Measurements from ENCODE around the gene FAM222B. TPM values are rescaled to one million over a fixed set of nuclear protein-coding genes. Genes with fewer than 3 reads are reported as not detected.

Gene FAM222B
- polyA plus RNA-seq, 1 experiment: 5.2 TPM

GRCh38 chr17:28887871-28888471 lies 45.4 kb upstream of the FAM222B start:
- no peak overlapping the region for H3K4me3 ChIP-seq (ENCODE audit: low read depth, low read length)
- no peak for DNase-seq (ENCODE audit: low read depth)
- ChIA-PET POLR2A (interaction anchor here (0.6 kb wide), 1 partner anchor 75 kb away, joined by 13 read pairs; no protein-coding TSS in a partner anchor), CTCF (no interaction called here)
- peaks cover 34% of the 10 kb centered on the region for H3K36me3 ChIP-seq (ENCODE audit: control insufficient read depth, insufficient read depth, low read length)
- TF ChIP-seq, protein P1, sequence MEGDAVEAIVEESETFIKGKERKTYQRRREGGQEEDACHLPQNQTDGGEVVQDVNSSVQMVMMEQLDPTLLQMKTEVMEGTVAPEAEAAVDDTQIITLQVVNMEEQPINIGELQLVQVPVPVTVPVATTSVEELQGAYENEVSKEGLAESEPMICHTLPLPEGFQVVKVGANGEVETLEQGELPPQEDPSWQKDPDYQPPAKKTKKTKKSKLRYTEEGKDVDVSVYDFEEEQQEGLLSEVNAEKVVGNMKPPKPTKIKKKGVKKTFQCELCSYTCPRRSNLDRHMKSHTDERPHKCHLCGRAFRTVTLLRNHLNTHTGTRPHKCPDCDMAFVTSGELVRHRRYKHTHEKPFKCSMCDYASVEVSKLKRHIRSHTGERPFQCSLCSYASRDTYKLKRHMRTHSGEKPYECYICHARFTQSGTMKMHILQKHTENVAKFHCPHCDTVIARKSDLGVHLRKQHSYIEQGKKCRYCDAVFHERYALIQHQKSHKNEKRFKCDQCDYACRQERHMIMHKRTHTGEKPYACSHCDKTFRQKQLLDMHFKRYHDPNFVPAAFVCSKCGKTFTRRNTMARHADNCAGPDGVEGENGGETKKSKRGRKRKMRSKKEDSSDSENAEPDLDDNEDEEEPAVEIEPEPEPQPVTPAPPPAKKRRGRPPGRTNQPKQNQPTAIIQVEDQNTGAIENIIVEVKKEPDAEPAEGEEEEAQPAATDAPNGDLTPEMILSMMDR (IDR thresholded peaks at IDR 0.05; ENCODE audit: insufficient read depth, low read depth, low read length): no peak
- no peaks in the 10 kb centered on the region for H3K27me3 ChIP-seq (ENCODE audit: control insufficient read depth, insufficient read depth, low read length)

GRCh38 chr17:28885951-28886350 lies 43.4 kb upstream of the FAM222B start:
- POLR2A ChIA-PET: no interaction called here
- Histone ChIP-seq H3K27me3 (ENCODE audit: control insufficient read depth, insufficient read depth, low read length) (no peaks in the 10 kb centered on the region), H3K4me3 (ENCODE audit: low read depth, low read length) (no peak overlapping the region), H3K36me3 (ENCODE audit: control insufficient read depth, insufficient read depth, low read length) (peaks cover 42% of the 10 kb centered on the region)
- TF ChIP-seq, protein P1 (IDR thresholded peaks at IDR 0.05; ENCODE audit: insufficient read depth, low read depth, low read length): no peak
- CTCF ChIA-PET: interaction anchor here (1.1 to 1.3 kb wide), 2 partner anchors 16 to 159 kb away, joined by 3 read pairs; no protein-coding TSS in a partner anchor
- no peak for DNase-seq (ENCODE audit: low read depth)

DNA sequence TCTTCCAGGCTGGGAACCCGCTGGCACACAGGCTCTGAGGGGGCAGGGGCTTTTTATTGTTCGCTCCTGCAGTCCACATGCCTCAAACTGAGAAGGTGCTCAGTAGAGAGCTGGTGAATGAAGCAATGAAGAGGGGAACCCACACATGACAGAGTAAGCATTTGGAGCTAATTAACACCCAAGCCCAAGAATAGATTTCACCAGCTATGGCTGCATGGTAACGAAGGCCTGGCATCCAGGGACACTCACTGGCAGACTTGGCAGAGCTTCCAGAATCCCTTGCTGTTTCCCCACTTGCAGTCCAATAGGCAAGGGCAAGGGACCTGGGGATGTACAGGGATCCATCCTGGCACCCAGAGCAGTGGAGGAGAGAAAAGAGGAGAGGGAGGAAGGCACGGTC lies 42.8 kb upstream of the FAM222B start:
- TF ChIP-seq, protein P1 (IDR thresholded peaks at IDR 0.05; ENCODE audit: insufficient read depth, low read depth, low read length): no peak
- CTCF ChIA-PET: interaction anchor here (1.1 kb wide), 1 partner anchor 17 kb away, joined by 3 read pairs; no protein-coding TSS in a partner anchor
- Histone ChIP-seq H3K36me3 (ENCODE audit: control insufficient read depth, insufficient read depth, low read length) (peaks cover 47% of the 10 kb centered on the region), H3K27me3 (ENCODE audit: control insufficient read depth, insufficient read depth, low read length) (no peaks in the 10 kb centered on the region), H3K4me3 (ENCODE audit: low read depth, low read length) (no peak overlapping the region)
- no peak for DNase-seq (ENCODE audit: low read depth)
- POLR2A ChIA-PET: no interaction called here

GRCh38 chr17:28883967-28884702 lies 41.5 kb upstream of the FAM222B start:
- no peak overlapping the region for H3K4me3 ChIP-seq (ENCODE audit: low read depth, low read length)
- CTCF ChIA-PET: interaction anchor here (1.4 kb wide), 1 partner anchor 12 kb away, joined by 3 read pairs; no protein-coding TSS in a partner anchor
- DNase-seq (ENCODE audit: low read depth): no peak
- POLR2A ChIA-PET: interaction anchor here (0.6 kb wide), 1 partner anchor 28 kb away, joined by 5 read pairs; no protein-coding TSS in a partner anchor
- H3K36me3 ChIP-seq (ENCODE audit: control insufficient read depth, insufficient read depth, low read length): peaks cover 58% of the 10 kb centered on the region
- TF ChIP-seq, protein P1 (IDR thresholded peaks at IDR 0.05; ENCODE audit: insufficient read depth, low read depth, low read length): no peak
- no peaks in the 10 kb centered on the region for H3K27me3 ChIP-seq (ENCODE audit: control insufficient read depth, insufficient read depth, low read length)

- TF ChIP-seq, protein P1 (IDR thresholded peaks at IDR 0.05; ENCODE audit: insufficient read depth, low read depth, low read length): no peak
- ChIA-PET POLR2A (no interaction called here), CTCF (interaction anchor here (0.6 to 1.5 kb wide), 5 partner anchors 9 to 296 kb away, joined by 3 to 8 read pairs (median 3); no protein-coding TSS in a partner anchor)
- Histone ChIP-seq H3K4me3 (ENCODE audit: low read depth, low read length) (no peak overlapping the region), H3K27me3 (ENCODE audit: control insufficient read depth, insufficient read depth, low read length) (no peaks in the 10 kb centered on the region), H3K36me3 (ENCODE audit: control insufficient read depth, insufficient read depth, low read length) (peaks cover 58% of the 10 kb centered on the region)
- DNase-seq (ENCODE audit: low read depth): no peak
These were observed 39.7 kb upstream of the FAM222B start for GRCh38 chr17:28882154-28882895.
